H9 (cell line): ENCODE results near the gene TRIO. TPM values are rescaled to one million over a fixed set of nuclear protein-coding genes. Genes with fewer than 3 reads are reported as not detected.

ENCODE experiments used
- DNase-seq: peaks from one replicate; pipeline ENCODE4 v3.0.0-alpha.2; 2017
- H2AFZ ChIP-seq: one replicate; pipeline ENCODE4 v1.6.1; 2013; ENCODE audit warnings: mild to moderate bottlenecking, low read length, control low read depth, moderate library complexity
- H2AK5ac ChIP-seq: 2 replicates; pipeline ENCODE4 v1.6.1; 2013; ENCODE audit warnings: low read length, control low read depth, mixed read lengths; ENCODE audit not compliant: insufficient read length
- H2BK120ac ChIP-seq: one replicate; pipeline ENCODE4 v1.6.1; 2013; ENCODE audit warnings: low read depth, mild to moderate bottlenecking, low read length, control low read depth, inconsistent platforms; ENCODE audit not compliant: poor library complexity, severe bottlenecking
- H2BK12ac ChIP-seq: 2 replicates; pipeline ENCODE4 v1.6.1; 2013; ENCODE audit warnings: low read length, control low read depth, mixed read lengths, low read depth; ENCODE audit not compliant: insufficient read length
- H2BK15ac ChIP-seq: 2 replicates; pipeline ENCODE4 v1.6.1; 2013; ENCODE audit warnings: low read depth, low read length, control low read depth
- H2BK20ac ChIP-seq: one replicate; pipeline ENCODE4 v1.6.1; 2013; ENCODE audit warnings: low read depth, mild to moderate bottlenecking, low read length, control low read depth, inconsistent platforms; ENCODE audit not compliant: poor library complexity, severe bottlenecking
- H2BK5ac ChIP-seq: 2 replicates; pipeline ENCODE4 v1.6.1; 2013; ENCODE audit warnings: low read length, control low read depth, mixed read lengths; ENCODE audit not compliant: insufficient read length
- H3K14ac ChIP-seq: 2 replicates; pipeline ENCODE4 v1.6.1; 2013; ENCODE audit warnings: low read length, control low read depth; ENCODE audit not compliant: insufficient read depth
- H3K18ac ChIP-seq: 2 replicates; pipeline ENCODE4 v1.6.1; 2013; ENCODE audit warnings: low read depth, mild to moderate bottlenecking, mixed read lengths, low read length, control low read depth; ENCODE audit not compliant: insufficient read length
- H3K23ac ChIP-seq: 2 replicates; pipeline ENCODE4 v1.6.1; 2013; ENCODE audit warnings: low read length, control low read depth, mixed read lengths, low read depth; ENCODE audit not compliant: insufficient read length
- H3K23me2 ChIP-seq: 2 replicates; pipeline ENCODE4 v1.6.1; 2013; ENCODE audit warnings: low read depth, mild to moderate bottlenecking, mixed read lengths, low read length, control low read depth; ENCODE audit not compliant: insufficient read length, poor library complexity, severe bottlenecking
- H3K27ac ChIP-seq: 2 replicates; pipeline ENCODE4 v1.5.1; 2013; ENCODE audit warnings: low read length, control low read depth, mixed read lengths, low read depth; ENCODE audit not compliant: insufficient read length
- H3K27me3 ChIP-seq: 2 replicates; pipeline ENCODE4 v1.6.1; 2013; ENCODE audit warnings: low read length, control low read depth, inconsistent platforms; ENCODE audit not compliant: insufficient read depth
- H3K4ac ChIP-seq: 2 replicates; pipeline ENCODE4 v1.6.1; 2013; ENCODE audit warnings: low read depth, mild to moderate bottlenecking, control low read depth, inconsistent platforms, low read length, moderate library complexity
- H3K4me1 ChIP-seq: 2 replicates; pipeline ENCODE4 v1.6.1; 2013; ENCODE audit warnings: low read length, control low read depth, inconsistent platforms; ENCODE audit not compliant: insufficient read depth
- H3K4me2 ChIP-seq: 2 replicates; pipeline ENCODE4 v1.6.1; 2013; ENCODE audit warnings: low read length, control low read depth, mixed read lengths; ENCODE audit not compliant: insufficient read length, insufficient read depth
- H3K56ac ChIP-seq: 2 replicates; pipeline ENCODE4 v1.6.1; 2013; ENCODE audit warnings: low read depth, mild to moderate bottlenecking, mixed read lengths, low read length, control low read depth; ENCODE audit not compliant: insufficient read length
- H3K79me1 ChIP-seq: 2 replicates; pipeline ENCODE4 v1.6.1; 2013; ENCODE audit warnings: low read depth, mild to moderate bottlenecking, moderate library complexity, low read length, control low read depth, inconsistent platforms; ENCODE audit not compliant: insufficient read depth, poor library complexity, severe bottlenecking
- H3K79me2 ChIP-seq: 2 replicates; pipeline ENCODE4 v1.6.1; 2013; ENCODE audit warnings: low read length, control low read depth, inconsistent platforms; ENCODE audit not compliant: insufficient read depth
- H3K9ac ChIP-seq: 2 replicates; pipeline ENCODE4 v1.6.1; 2013; ENCODE audit warnings: low read length, control low read depth, mixed read lengths; ENCODE audit not compliant: insufficient read length; ENCODE audit errors: extremely low read depth
- H3K9me3 ChIP-seq: one replicate; pipeline ENCODE4 v1.6.1; 2013; ENCODE audit warnings: low read depth, low read length, inconsistent platforms; ENCODE audit not compliant: control insufficient read depth
- H3T11ph ChIP-seq: one replicate; pipeline ENCODE4 v1.6.1; 2013; ENCODE audit warnings: mild to moderate bottlenecking, low read length, control low read depth, inconsistent platforms
- H4K20me1 ChIP-seq: one replicate; pipeline ENCODE4 v1.6.1; 2013; ENCODE audit not compliant: control insufficient read depth, insufficient read length, insufficient read depth
- H4K5ac ChIP-seq: 2 replicates; pipeline ENCODE4 v1.6.1; 2013; ENCODE audit warnings: low read depth, mild to moderate bottlenecking, mixed read lengths, low read length, control low read depth; ENCODE audit not compliant: insufficient read length
- H4K8ac ChIP-seq: replicated peaks from 2 replicates; pipeline ENCODE4 v1.6.1; 2013; ENCODE audit warnings: low read length, control low read depth, mixed read lengths, low read depth; ENCODE audit not compliant: insufficient read length
- H4K91ac ChIP-seq: 2 replicates; pipeline ENCODE4 v1.6.1; 2013; ENCODE audit warnings: low read depth, mild to moderate bottlenecking, moderate library complexity, mixed read lengths, low read length, control low read depth; ENCODE audit not compliant: insufficient read length
- H3K27ac Mint-ChIP-seq, 3 experiments: 2 replicates in 2 of 3; 3 replicates in 1 of 3; pipeline ENCODE4 v1.8.0; 2020 to 2021; ENCODE audit warnings: mixed read lengths in 3 of 3, mild to moderate bottlenecking in 1 of 3, moderate library complexity in 1 of 3
- H3K27me3 Mint-ChIP-seq: 2 replicates; pipeline ENCODE4 v1.8.0; 2021; ENCODE audit warnings: low read depth, mild to moderate bottlenecking, moderate library complexity, mixed read lengths
- H3K36me3 Mint-ChIP-seq, 3 experiments: 2 replicates in 2 of 3; 3 replicates in 1 of 3; pipeline ENCODE4 v1.8.0; 2020 to 2021; ENCODE audit warnings: low read depth in 3 of 3, mixed read lengths in 3 of 3; ENCODE audit not compliant: insufficient read depth in 1 of 3
- H3K4me1 Mint-ChIP-seq, 2 experiments: 2 replicates each; pipeline ENCODE4 v1.8.0; 2020; ENCODE audit warnings: mixed read lengths in 2 of 2
- H3K4me3 Mint-ChIP-seq, 2 experiments: 2 replicates in 1 of 2; 3 replicates in 1 of 2; pipeline ENCODE4 v1.8.0; 2020 to 2021; ENCODE audit warnings: mild to moderate bottlenecking in 2 of 2, mixed read lengths in 2 of 2, moderate library complexity in 1 of 2
- H3K9me3 Mint-ChIP-seq, 2 experiments: 2 replicates in 1 of 2; 3 replicates in 1 of 2; pipeline ENCODE4 v1.8.0; 2020; ENCODE audit warnings: mild to moderate bottlenecking in 2 of 2, mixed read lengths in 2 of 2, moderate library complexity in 1 of 2
- WGBS: extraction: QIAGEN DNeasy Blood & Tissue Kit; methylation state at CpG from one replicate; pipeline ENCODE4 v1.1.7; 2013; ENCODE audit warnings: missing lambda C conversion rate, low lambda C conversion rate, mixed read lengths; ENCODE audit not compliant: insufficient read length; ENCODE audit errors: extremely low coverage; 5-methylcytosine and 5-hydroxymethylcytosine counted together
- total RNA-seq: library from RNA; stranded (reverse); gene quantifications from 2 replicates; pipeline ENCODE4 v1.2.1, GENCODE V29; 2021
- TF ChIP-seq, protein P1 (sequence below): fragments of 200-600 bp; sonication (generic); conservative IDR thresholded peaks from 3 replicates; pipeline ENCODE4 v1.8.0; 2021; ENCODE audit warnings: antibody characterized with exemption, mild to moderate bottlenecking

TRIO gene
- total RNA-seq, 1 experiment from 2014 or later = 87.8 TPM

DNA sequence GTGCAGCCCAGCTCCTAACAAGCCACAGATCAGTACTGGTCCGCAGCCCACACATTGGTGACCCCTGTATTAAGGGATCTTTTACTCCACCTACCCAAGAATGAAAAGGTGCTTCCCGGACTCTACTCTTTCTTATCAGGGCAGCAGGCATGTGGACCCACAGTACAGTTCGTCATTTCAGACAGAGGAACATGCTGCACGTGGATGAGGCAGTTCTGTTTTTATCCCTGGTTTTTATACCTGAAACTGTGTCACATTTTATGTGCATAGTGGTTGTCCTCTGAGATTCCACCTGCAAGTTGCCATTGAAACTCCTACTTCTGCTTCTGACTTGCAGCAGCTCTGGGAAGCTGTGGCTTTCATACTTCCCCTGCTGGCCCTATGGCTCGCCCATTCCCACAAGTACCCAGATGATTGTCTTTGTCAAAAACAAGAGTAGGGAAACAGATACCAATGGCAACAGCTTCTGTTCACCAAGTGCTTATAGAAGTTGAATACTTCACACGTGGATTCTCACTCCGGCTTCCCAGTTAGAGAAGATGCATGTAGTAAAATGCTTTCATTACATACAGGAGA is 208.0 kb downstream of the TRIO start:
- no peak overlapping the region for H4K8ac ChIP-seq
- H3K27me3 ChIP-seq = no peaks in the 10 kb centered on the region
- H3K23me2 ChIP-seq = no peaks in the 10 kb centered on the region
- H2AFZ ChIP-seq = no peak overlapping the region
- H3K79me1 ChIP-seq = no peaks in the 10 kb centered on the region
- no peak overlapping the region for H2BK15ac ChIP-seq
- H3K9me3 ChIP-seq = no peaks in the 10 kb centered on the region
- DNase-seq = no peak
- no CpG with 5 or more reads among the region's 7 CpGs for WGBS
- no peak overlapping the region for H2BK120ac ChIP-seq
- no peak overlapping the region for H2BK5ac ChIP-seq
- no peak overlapping the region for H3K4me2 ChIP-seq
- no peak overlapping the region for H3K56ac ChIP-seq
- no peaks in the 10 kb centered on the region for H3K79me2 ChIP-seq
- no peak overlapping the region for H4K5ac ChIP-seq
- Mint-ChIP-seq H3K36me3 (peaks cover 10 to 23% (median 17%) of the 10 kb centered on the region in 3 experiments; a peak in 6 of 7 replicates), H3K27me3 (peaks cover 3% of the 10 kb centered on the region; the same call in 1 of the 2 replicates), H3K27ac (peak overlapping the region in 1 of 3 experiments; percentile 52; a peak in 3 of 7 replicates), H3K4me3 (no peak overlapping the region), H3K4me1 (peaks cover 13 to 16% of the 10 kb centered on the region in 2 experiments), H3K9me3 (peaks cover 0 to 5% of the 10 kb centered on the region in 2 experiments; a peak in 2 of 5 replicates)
- no peak overlapping the region for H3K4ac ChIP-seq
- no peak overlapping the region for H3K9ac ChIP-seq
- H4K91ac ChIP-seq = no peak overlapping the region
- H3K27ac ChIP-seq = no peak overlapping the region
- H3K4me1 ChIP-seq = no peaks in the 10 kb centered on the region
- no peak overlapping the region for H3K23ac ChIP-seq
- no peak overlapping the region for H3K18ac ChIP-seq
- no peaks in the 10 kb centered on the region for H4K20me1 ChIP-seq
- TF ChIP-seq, protein P1, sequence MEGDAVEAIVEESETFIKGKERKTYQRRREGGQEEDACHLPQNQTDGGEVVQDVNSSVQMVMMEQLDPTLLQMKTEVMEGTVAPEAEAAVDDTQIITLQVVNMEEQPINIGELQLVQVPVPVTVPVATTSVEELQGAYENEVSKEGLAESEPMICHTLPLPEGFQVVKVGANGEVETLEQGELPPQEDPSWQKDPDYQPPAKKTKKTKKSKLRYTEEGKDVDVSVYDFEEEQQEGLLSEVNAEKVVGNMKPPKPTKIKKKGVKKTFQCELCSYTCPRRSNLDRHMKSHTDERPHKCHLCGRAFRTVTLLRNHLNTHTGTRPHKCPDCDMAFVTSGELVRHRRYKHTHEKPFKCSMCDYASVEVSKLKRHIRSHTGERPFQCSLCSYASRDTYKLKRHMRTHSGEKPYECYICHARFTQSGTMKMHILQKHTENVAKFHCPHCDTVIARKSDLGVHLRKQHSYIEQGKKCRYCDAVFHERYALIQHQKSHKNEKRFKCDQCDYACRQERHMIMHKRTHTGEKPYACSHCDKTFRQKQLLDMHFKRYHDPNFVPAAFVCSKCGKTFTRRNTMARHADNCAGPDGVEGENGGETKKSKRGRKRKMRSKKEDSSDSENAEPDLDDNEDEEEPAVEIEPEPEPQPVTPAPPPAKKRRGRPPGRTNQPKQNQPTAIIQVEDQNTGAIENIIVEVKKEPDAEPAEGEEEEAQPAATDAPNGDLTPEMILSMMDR = no peak
- no peak overlapping the region for H2BK20ac ChIP-seq
- H2BK12ac ChIP-seq = no peak overlapping the region
- no peak overlapping the region for H2AK5ac ChIP-seq
- H3T11ph ChIP-seq = no peak overlapping the region
- H3K14ac ChIP-seq = no peak overlapping the region
